Measurements from ENCODE around the gene FOSL2. TPM values are rescaled to one million over a fixed set of nuclear protein-coding genes. Genes with fewer than 3 reads are reported as not detected.

The FOSL2 gene
- total RNA-seq, 1 donor from 2014 or later, result 185 TPM

DNA sequence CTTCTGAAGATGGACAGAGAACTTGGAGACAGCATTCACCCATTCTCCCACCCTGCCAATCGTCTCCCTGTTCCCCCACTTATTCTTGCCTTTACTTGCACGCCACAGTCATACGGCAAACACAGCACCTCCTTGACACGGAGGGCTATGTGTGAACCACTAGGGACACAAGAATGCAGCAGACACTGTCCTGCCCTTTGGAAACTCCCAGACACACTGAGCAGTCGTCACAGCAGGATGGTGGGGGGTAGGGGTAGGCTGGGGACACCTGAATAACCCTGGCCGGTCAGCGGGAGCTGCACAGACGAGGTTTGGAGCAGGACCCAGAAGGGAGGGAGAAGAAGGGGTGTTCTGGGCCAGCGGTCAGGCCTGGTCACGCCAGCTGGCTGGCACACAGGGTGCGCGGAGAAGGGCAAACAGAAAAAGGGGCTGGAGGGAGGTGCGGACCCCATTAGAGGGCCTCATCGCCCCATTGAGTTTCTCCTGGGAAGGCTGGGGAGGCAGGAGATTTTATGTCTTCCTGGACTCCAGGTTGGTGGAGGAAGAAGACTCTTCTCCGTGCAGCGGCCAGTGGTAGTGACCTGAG, 40.0 kb upstream of the FOSL2 start:
- TF ChIP-seq, protein P1, sequence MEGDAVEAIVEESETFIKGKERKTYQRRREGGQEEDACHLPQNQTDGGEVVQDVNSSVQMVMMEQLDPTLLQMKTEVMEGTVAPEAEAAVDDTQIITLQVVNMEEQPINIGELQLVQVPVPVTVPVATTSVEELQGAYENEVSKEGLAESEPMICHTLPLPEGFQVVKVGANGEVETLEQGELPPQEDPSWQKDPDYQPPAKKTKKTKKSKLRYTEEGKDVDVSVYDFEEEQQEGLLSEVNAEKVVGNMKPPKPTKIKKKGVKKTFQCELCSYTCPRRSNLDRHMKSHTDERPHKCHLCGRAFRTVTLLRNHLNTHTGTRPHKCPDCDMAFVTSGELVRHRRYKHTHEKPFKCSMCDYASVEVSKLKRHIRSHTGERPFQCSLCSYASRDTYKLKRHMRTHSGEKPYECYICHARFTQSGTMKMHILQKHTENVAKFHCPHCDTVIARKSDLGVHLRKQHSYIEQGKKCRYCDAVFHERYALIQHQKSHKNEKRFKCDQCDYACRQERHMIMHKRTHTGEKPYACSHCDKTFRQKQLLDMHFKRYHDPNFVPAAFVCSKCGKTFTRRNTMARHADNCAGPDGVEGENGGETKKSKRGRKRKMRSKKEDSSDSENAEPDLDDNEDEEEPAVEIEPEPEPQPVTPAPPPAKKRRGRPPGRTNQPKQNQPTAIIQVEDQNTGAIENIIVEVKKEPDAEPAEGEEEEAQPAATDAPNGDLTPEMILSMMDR (IDR thresholded peaks at IDR 0.05), result no peak
- Histone ChIP-seq H3K27me3 (no peaks in the 10 kb centered on the region), H3K4me3 (no peak overlapping the region), H3K36me3 (no peaks in the 10 kb centered on the region), H3K27ac (no peak overlapping the region), H3K4me1 (peaks cover 10 to 21% of the 10 kb centered on the region in 2 donors), H3K9me3 (no peaks in the 10 kb centered on the region)
- intact Hi-C loops (cut with DNase I), result no loop called here
- DNase-seq (ENCODE audit: low spot score in 2 of 2), result no peak

DNA sequence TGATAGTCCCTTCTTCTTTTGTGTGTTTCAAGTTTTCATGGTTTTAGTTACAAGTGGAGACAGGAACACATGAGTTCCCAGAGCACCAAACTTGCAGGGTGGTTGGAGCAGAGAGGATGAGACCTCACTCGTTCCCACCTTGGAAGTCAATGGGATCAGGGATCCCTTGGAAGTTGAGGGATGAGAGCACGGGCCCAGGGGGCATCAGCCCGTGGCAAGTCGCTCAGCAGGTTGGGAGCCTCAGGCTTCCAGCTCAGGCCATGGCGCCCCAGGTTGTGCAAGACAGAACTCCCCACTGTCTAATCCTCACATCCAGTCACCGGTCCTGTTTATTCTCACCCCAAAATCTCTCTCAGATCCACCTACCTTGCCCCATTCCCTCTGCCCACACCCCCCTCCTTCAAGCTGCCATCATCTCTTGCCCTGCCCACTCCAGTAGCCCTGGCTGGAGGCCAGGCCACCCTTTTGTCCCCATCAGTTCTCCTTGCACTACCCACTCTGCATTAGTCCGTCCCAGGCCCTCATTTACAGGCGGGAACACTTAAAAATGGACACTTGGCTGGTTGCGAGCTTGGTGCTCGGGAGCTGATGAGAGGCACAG, 37.6 kb upstream of the FOSL2 start:
- TF ChIP-seq, protein P1 (IDR thresholded peaks at IDR 0.05), result no peak
- peaks cover 10 to 16% of the 10 kb centered on the region in 2 donors for H3K4me1 ChIP-seq
- H3K36me3 ChIP-seq, result no peaks in the 10 kb centered on the region
- DNase-seq (ENCODE audit: low spot score in 2 of 2), result no peak
- H3K9me3 ChIP-seq, result no peaks in the 10 kb centered on the region
- H3K4me3 ChIP-seq, result no peak overlapping the region
- H3K27me3 ChIP-seq, result no peaks in the 10 kb centered on the region
- intact Hi-C loops (cut with DNase I), result no loop called here
- H3K27ac ChIP-seq, result peak overlapping the region; percentile 91 to 93

DNA sequence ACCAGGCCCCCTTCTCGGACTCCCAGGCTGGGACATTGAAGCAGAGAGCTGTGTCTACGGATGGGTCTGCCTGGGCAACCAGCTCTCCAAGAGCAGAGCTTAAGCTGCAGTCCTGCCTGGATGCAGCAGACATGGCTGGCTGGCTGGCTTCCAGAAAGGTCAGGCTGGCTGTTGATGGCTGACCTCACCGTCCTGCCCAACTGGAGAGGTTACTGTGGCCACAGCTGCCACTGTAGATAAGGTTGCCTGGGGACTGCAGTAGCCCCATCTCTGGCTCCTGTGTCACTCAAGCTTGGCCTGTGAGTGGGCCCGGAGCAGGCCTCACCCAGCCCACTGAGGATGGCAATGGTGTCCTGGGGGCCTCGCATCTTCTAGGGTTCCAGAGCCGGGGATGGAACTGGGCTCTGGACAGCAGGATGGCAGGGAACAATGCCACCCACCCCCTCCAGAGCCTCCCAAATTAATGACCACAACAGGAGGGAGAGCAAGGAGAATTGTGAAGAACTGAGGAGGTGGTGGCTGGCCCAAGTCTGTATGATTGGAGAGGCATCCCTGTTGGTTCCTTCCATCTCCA, 37.0 kb upstream of the FOSL2 start:
- DNase-seq (ENCODE audit: low spot score in 2 of 2), result no peak
- intact Hi-C loops (cut with DNase I), result loop anchor here (1.0 kb wide), 2 partner anchors 12 to 32 kb away; no protein-coding TSS in a partner anchor
- peak overlapping the region; percentile 91 to 93 for H3K27ac ChIP-seq

DNA sequence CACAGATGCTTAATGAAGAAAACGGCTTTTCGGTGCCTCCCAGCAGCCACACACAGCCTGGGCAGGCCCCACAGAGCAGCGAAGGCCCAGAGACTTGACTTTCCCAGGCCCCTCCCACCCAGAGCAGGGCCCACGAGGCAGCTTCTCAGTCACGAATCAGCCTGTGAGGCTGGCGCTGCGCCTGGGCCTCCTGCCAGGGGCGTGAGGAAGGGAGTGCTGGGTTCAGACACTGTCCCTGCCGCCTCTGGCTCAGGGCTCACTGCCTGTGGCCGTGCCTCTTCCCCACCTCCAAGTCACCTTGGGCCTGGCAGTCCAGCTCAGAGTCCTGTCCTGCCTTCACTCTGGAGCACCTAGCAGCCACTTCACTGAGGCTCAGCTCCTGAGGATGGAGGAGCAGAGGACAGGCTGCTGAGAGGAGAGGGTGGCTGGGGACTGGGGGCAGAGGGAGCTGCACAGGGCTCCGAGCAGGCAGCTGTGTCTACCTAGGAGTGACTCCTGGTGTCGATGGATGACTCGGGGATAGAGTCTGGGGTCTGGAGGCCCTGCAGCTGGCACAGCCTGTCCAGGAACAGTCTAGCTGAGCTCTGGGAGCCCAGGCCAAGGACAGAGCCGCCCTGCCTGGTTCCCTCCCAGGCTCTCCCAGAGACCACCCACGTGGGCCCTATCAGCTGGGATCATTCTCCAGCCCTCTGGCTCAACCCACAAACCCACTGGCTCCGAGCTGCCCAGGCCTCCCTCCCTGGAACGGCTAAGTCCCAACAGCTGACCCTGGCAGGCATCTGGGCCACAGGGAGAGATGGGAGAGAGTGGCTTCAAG, 36.4 kb upstream of the FOSL2 start:
- peak; percentile 81 to 95 for DNase-seq (ENCODE audit: low spot score in 2 of 2)
- Histone ChIP-seq H3K27me3 (no peaks in the 10 kb centered on the region), H3K4me1 (peaks cover 10 to 16% of the 10 kb centered on the region in 2 donors), H3K36me3 (no peaks in the 10 kb centered on the region), H3K4me3 (no peak overlapping the region), H3K9me3 (no peaks in the 10 kb centered on the region), H3K27ac (peak overlapping the region; percentile 91 to 93)
- TF ChIP-seq, protein P1 (IDR thresholded peaks at IDR 0.05), result no peak
- intact Hi-C loops (cut with DNase I), result loop anchor here (1.0 kb wide), 2 partner anchors 13 to 31 kb away; no protein-coding TSS in a partner anchor

More for the DNA sequence above, 37.0 kb upstream of the FOSL2 start:
- no peaks in the 10 kb centered on the region for H3K9me3 ChIP-seq
- peaks cover 10 to 16% of the 10 kb centered on the region in 2 donors for H3K4me1 ChIP-seq
- no peak overlapping the region for H3K4me3 ChIP-seq
- TF ChIP-seq, protein P1 (IDR thresholded peaks at IDR 0.05), result no peak
- no peaks in the 10 kb centered on the region for H3K27me3 ChIP-seq
- no peaks in the 10 kb centered on the region for H3K36me3 ChIP-seq

DNA sequence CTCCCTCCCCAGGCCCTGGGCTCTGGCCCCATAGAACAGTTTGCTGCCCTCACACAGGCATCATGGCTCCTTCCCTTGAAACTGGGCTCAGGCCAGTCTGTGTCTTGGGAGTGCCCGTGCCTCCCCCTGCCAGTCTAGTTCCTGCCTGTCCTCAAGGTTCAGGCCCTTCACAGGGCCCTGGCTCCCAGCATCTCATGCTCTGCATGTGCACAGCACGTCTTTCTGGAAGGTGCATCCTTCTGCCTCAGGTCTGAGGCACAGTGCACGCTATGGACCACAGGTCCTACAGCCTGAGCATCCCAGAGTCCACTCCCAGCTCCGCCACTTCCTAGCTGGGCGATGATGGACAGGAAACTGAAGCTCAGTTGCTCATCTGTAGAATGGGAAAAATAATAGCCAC, 35.6 kb upstream of the FOSL2 start:
- TF ChIP-seq, protein P1 (IDR thresholded peaks at IDR 0.05), result no peak
- intact Hi-C loops (cut with DNase I), result no loop called here

More for the DNA sequence above, 35.6 kb upstream of the FOSL2 start:
- no peak overlapping the region for H3K4me3 ChIP-seq
- peaks cover 10 to 16% of the 10 kb centered on the region in 2 donors for H3K4me1 ChIP-seq
- no peaks in the 10 kb centered on the region for H3K36me3 ChIP-seq
- no peaks in the 10 kb centered on the region for H3K9me3 ChIP-seq
- DNase-seq (ENCODE audit: low spot score in 2 of 2), result no peak
- H3K27ac ChIP-seq, result peak overlapping the region; percentile 91 to 93
- H3K27me3 ChIP-seq, result no peaks in the 10 kb centered on the region

Measured in ascending aorta (tissue), 2 donors.